HG03571 (cell line): ENCODE data around the gene EPN3.

Source experiments
- ATAC-seq: cut with Tn5 transposase; IDR thresholded peaks from one replicate; pipeline ENCODE4 v1.9.1; 2021; ENCODE audit not compliant: unreplicated experiment

EPN3 gene

GRCh38 chr17:50586421-50587247, 54.1 kb downstream of the EPN3 start:
- ATAC-seq = no peak

- no peak for ATAC-seq
These were observed 55.0 kb downstream of the EPN3 start for GRCh38 chr17:50587571-50587970.

- ATAC-seq = no peak
These were observed 56.0 kb downstream of the EPN3 start for GRCh38 chr17:50588391-50589049.

- ATAC-seq = no peak
These were observed 56.7 kb downstream of the EPN3 start for GRCh38 chr17:50589095-50589705.

- no peak for ATAC-seq
These were observed 58.6 kb downstream of the EPN3 start for GRCh38 chr17:50590946-50591737.

GRCh38 chr17:50593321-50593720, 60.8 kb downstream of the EPN3 start:
- ATAC-seq = no peak
